ENCODE measurements around the gene IL17RA.

Gene IL17RA

GRCh38 chr22:17120711-17121232, 36.0 kb downstream of the IL17RA start:
- DNase-seq (ENCODE audit: low read depth): no peak
- no peak for TF ChIP-seq CTCF (conservative IDR thresholded peaks at IDR 0.05; ENCODE audit: low read depth, low read length)
- peak overlapping the region; percentile 42 for H3K4me3 ChIP-seq (ENCODE audit: low read depth, low read length)

DNA sequence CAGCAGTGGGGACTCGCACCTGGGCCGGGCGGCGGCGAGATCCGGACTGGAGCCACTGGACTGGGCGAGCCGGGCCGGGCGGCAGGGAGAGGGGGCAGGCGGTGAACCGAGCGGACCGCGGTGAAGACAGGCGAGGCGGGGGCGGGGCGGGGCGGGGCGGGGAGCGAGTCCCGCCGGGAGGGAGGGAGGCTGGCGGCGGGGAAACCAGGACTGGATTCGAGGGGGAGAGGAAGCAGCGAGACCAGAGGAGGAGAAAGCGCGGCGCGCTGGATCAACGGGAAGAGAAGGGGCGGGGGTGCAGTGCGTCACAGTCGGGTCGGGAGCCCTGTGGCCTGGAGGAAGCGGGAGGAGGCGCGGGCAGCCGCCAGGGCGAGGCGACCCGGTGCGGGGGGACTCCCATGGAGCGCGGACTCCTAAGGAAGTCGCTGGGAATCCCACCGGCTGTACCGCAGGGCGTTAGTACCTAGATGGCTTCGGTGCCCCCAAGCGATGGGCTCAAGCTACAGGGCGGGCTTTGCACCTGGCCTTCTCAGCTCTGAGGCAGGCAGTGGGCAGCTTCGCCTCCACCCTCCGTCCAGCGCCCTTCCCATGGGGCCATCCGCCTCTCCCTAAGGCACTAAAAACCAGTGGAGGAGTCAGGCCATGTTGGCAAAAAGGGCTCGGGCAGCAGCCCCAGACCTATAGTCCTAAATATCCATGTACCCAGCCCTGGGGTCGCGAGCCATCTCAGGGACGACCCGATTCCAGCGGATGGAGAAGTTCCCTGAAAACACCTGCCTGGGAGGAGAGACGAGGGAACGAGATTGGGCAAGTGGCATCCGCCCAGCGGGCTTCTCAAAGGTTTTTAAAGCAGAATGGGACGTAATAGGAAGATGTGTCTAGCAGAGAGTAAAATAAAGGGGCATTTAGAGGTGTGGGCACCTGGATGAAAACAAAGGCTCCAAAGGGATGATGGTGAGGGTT, 36.7 kb downstream of the IL17RA start, which contains the start of gene TMEM121B:
Gene TMEM121B, minus strand, starts transcription at position 128 of the 963 bp plus-strand sequence. CDS start 233 bp downstream, outside the sequence.
- peak; percentile 44 for DNase-seq (ENCODE audit: low read depth)
- peak within 1 kb of the TSS; percentile 42 for H3K4me3 ChIP-seq (ENCODE audit: low read depth, low read length)
- no peak for TF ChIP-seq CTCF (conservative IDR thresholded peaks at IDR 0.05; ENCODE audit: low read depth, low read length)

DNA sequence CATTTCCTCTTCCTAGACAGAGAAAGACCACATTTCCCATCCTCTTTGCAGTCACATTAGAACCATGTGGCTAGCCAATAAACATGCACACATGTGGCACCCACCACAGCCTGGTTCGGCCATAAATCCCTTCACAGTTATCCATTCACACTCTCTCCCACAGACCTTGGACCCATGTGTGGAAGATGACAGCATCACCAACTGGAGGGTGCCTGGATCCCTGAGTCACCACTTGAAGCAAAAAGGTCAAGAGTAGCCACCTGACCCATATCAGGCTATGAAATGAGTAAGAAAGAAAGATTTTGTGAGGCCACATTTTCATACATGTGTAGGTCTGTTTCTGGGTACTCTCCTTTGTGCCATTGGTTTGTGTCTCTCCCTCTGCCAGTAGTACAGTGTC, 45.4 kb downstream of the IL17RA start:
- no peak for TF ChIP-seq CTCF (conservative IDR thresholded peaks at IDR 0.05; ENCODE audit: low read depth, low read length)
- H3K4me3 ChIP-seq (ENCODE audit: low read depth, low read length): no peak overlapping the region
- no peak for DNase-seq (ENCODE audit: low read depth)

GRCh38 chr22:17131686-17132085, 46.9 kb downstream of the IL17RA start:
- peak; percentile 38 for DNase-seq (ENCODE audit: low read depth)
- no peak overlapping the region for H3K4me3 ChIP-seq (ENCODE audit: low read depth, low read length)
- TF ChIP-seq CTCF (conservative IDR thresholded peaks at IDR 0.05; ENCODE audit: low read depth, low read length): peak; percentile 14

GRCh38 chr22:17132112-17132511, 47.3 kb downstream of the IL17RA start:
- no peak for DNase-seq (ENCODE audit: low read depth)
- TF ChIP-seq CTCF (conservative IDR thresholded peaks at IDR 0.05; ENCODE audit: low read depth, low read length): no peak
- H3K4me3 ChIP-seq (ENCODE audit: low read depth, low read length): no peak overlapping the region

- TF ChIP-seq CTCF (conservative IDR thresholded peaks at IDR 0.05; ENCODE audit: low read depth, low read length): no peak
- no peak for DNase-seq (ENCODE audit: low read depth)
- H3K4me3 ChIP-seq (ENCODE audit: low read depth, low read length): no peak overlapping the region
Measured at GRCh38 chr22:17133137-17133536, 48.3 kb downstream of the IL17RA start.

All from choroid plexus epithelial cell (primary cell).